Tibial nerve (tissue), 3 donors: ENCODE results near the gene SLA2.

ENCODE experiments used
- CTCF ChIP-seq, 5 experiments: fragments of 200-600 bp in 3 of 5; fragments of 450-650 bp in 2 of 5; sonication (generic) in 3 of 5; IDR thresholded peaks; one replicate each; pipeline ENCODE4 v1.5.1; 2016 to 2019; ENCODE audit warnings: antibody characterized with exemption in 5 of 5, mild to moderate bottlenecking in 3 of 5, moderate library complexity in 2 of 5
- POLR2A ChIP-seq, 2 donors: fragments of 450-650 bp; IDR thresholded peaks; one replicate each; pipeline ENCODE4 v1.6.1; 2017; ENCODE audit warnings: antibody characterized with exemption in 2 of 2, mild to moderate bottlenecking in 2 of 2, moderate library complexity in 2 of 2

DNA sequence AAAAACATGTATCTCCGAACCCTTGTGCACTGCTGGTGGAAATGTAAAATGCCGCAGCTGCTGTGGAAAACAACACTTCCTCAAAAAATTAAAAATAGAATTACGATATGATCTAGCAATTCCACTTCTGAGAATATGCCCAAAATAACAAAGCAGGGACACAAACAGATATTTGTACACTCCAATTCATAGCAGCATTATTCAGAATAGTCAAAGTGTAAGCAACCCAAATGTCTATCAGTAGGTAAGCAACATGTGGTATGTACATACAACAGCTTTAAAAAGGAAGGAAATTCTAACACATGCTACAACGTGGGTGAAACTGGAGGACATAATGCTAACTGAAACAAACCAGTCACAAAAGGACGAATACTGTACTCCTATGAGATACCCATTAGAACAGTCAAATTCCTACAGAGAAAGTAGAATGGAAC, 46.1 kb downstream of the SLA2 start:
- TF ChIP-seq CTCF (IDR thresholded peaks at IDR 0.05) (no peak), POLR2A (IDR thresholded peaks at IDR 0.05) (no peak)
